Measurements from ENCODE around the gene CAPN2.

The CAPN2 gene

GRCh38 chr1:223712194-223712849, at the start of gene CAPN2:
TSS of gene CAPN2 (plus strand) at chr1:223712539. CDS start at chr1:223712641, 102 bp downstream.
- DNase-seq, result peak; percentile 41

GRCh38 chr1:223662943-223663342, 49.4 kb upstream of the CAPN2 start:
- DNase-seq, result peak; percentile 21

- DNase-seq, result no peak
Measured at GRCh38 chr1:223664106-223664505, 48.2 kb upstream of the CAPN2 start.

- DNase-seq, result no peak
Measured at GRCh38 chr1:223665592-223666312, 46.6 kb upstream of the CAPN2 start, which contains the start of gene CAPN8. TSS of gene CAPN8 (minus strand) at chr1:223665701. CDS start at chr1:223665646, 55 bp downstream.

- no peak for DNase-seq
Measured at GRCh38 chr1:223667484-223668182, 44.7 kb upstream of the CAPN2 start.

- peak; percentile 18 for DNase-seq
Measured at GRCh38 chr1:223669003-223669795, 43.1 kb upstream of the CAPN2 start.

GRCh38 chr1:223670458-223671159, 41.7 kb upstream of the CAPN2 start:
- DNase-seq, result no peak

GRCh38 chr1:223674119-223674890, 38.0 kb upstream of the CAPN2 start:
- no peak for DNase-seq

GRCh38 chr1:223678841-223679240, 33.5 kb upstream of the CAPN2 start:
- no peak for DNase-seq

- no peak for DNase-seq
Measured at GRCh38 chr1:223680188-223680587, 32.2 kb upstream of the CAPN2 start.

GRCh38 chr1:223682502-223682901, 29.8 kb upstream of the CAPN2 start:
- DNase-seq, result no peak

- DNase-seq, result peak; percentile 82
Measured at GRCh38 chr1:223683586-223684487, 28.5 kb upstream of the CAPN2 start.

- DNase-seq, result no peak
Measured at GRCh38 chr1:223684488-223684792, 27.9 kb upstream of the CAPN2 start.

- no peak for DNase-seq
Measured at GRCh38 chr1:223691121-223691520, 21.2 kb upstream of the CAPN2 start.

- no peak for DNase-seq
Measured at GRCh38 chr1:223695014-223695548, 17.3 kb upstream of the CAPN2 start.

GRCh38 chr1:223695941-223696340, 16.4 kb upstream of the CAPN2 start:
- DNase-seq, result no peak

GRCh38 chr1:223700388-223700918, 11.9 kb upstream of the CAPN2 start:
- peak; percentile 27 for DNase-seq

- no peak for DNase-seq
Measured at GRCh38 chr1:223700942-223701637, 11.2 kb upstream of the CAPN2 start.

All from DMS79 treated with DMSO at 0.1 percent for 48 hours (cell line).